Thoracic aorta (tissue), 2 donors: ENCODE data around the gene ADAMTS17. TPM values are rescaled to one million over a fixed set of nuclear protein-coding genes. Genes with fewer than 3 reads are reported as not detected.

ENCODE experiments used
- ATAC-seq: fragments of 150-250 bp; one replicate; pipeline ENCODE4 v1.8.0; 2017; ENCODE audit warnings: low read depth; ENCODE audit not compliant: insufficient number of reproducible peaks, low FRiP score
- DNase-seq: peaks from one replicate; pipeline ENCODE4 v3.0.0-alpha.2; 2020; ENCODE audit warnings: low spot score
- H3K27ac ChIP-seq, 2 donors: fragments of 200-600 bp; sonication (generic); 1 replicate in 1 of 2; 2 replicates in 1 of 2; pipeline ENCODE4 v1.5.1; 2016; ENCODE audit warnings: mild to moderate bottlenecking in 2 of 2, moderate library complexity in 2 of 2
- H3K27me3 ChIP-seq: fragments of 200-600 bp; sonication (generic); replicated peaks from 2 replicates; pipeline ENCODE4 v1.6.0; 2016; ENCODE audit warnings: mild to moderate bottlenecking; ENCODE audit not compliant: insufficient read depth
- H3K36me3 ChIP-seq: fragments of 200-600 bp; sonication (generic); one replicate; pipeline ENCODE4 v1.5.1; 2016
- H3K4me1 ChIP-seq, 2 donors: fragments of 200-600 bp; sonication (generic); 1 replicate in 1 of 2; 2 replicates in 1 of 2; pipeline versions ENCODE4 v1.5.1 to v1.6.0; 2016; ENCODE audit warnings: low read depth in 2 of 2, mild to moderate bottlenecking in 1 of 2; ENCODE audit not compliant: control insufficient read depth in 1 of 2
- H3K4me3 ChIP-seq: fragments of 200-600 bp; sonication (generic); 2 replicates; pipeline ENCODE4 v1.5.1; 2016; ENCODE audit warnings: mild to moderate bottlenecking
- H3K9me3 ChIP-seq: fragments of 200-600 bp; sonication (generic); 2 replicates; pipeline ENCODE4 v1.5.1; 2016
- total RNA-seq, 2 donors: library from RNA; depleted of rRNA; stranded (reverse); fragments of >200 nt; gene quantifications; one replicate each; pipeline versions ENCODE4 v1.1.0 to v1.2.3, GENCODE V29; 2016
- TF ChIP-seq, protein P1 (sequence below): fragments of 200-600 bp; sonication (generic); IDR thresholded peaks from one replicate; pipeline ENCODE4 v1.5.1; 2019; ENCODE audit warnings: antibody characterized with exemption

The ADAMTS17 gene
- total RNA-seq, 2 donors from 2014 or later: 2.8 to 8.1 TPM

DNA sequence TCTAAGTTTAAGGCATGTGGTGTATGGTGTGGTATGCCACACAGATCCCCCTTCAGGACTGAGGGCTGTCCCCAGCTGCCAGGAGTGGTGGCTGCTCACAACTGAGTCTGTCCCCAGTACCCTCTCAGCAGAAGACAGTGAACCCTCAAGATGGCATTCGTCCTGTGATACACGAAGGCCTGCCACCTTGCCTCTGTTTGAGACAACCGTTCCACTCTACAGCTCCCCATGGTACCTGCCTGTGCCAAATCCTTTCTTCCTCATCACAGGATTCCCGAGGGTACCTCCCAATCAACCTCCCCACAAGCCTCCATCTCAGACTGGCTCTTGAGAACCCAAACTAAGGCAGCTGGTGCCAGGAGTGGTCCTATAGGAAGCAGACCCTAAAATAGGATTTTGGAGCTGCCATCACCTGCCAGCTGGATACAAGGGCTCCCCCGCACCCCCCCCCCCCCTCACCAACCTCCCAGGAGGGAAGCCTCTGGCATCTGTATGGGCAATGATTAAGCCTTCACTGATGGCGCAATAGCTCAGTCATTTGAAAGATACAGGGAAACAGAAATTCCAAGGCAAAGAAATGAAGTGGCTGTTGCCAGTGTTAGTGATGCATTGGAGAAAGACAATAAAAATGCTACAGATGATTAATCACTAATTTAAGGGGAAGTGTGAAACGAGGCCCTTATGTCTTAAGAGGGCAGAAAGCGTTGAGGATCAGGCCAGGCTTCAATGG, 378.5 kb downstream of the ADAMTS17 start:
- ATAC-seq (no peak), DNase-seq (no peak)
- Histone ChIP-seq H3K4me1 (peaks cover 3 to 14% of the 10 kb centered on the region in 2 donors), H3K4me3 (no peak overlapping the region), H3K36me3 (no peaks in the 10 kb centered on the region), H3K27ac (no peak overlapping the region), H3K27me3 (no peaks in the 10 kb centered on the region), H3K9me3 (no peaks in the 10 kb centered on the region)
- TF ChIP-seq, protein P1, sequence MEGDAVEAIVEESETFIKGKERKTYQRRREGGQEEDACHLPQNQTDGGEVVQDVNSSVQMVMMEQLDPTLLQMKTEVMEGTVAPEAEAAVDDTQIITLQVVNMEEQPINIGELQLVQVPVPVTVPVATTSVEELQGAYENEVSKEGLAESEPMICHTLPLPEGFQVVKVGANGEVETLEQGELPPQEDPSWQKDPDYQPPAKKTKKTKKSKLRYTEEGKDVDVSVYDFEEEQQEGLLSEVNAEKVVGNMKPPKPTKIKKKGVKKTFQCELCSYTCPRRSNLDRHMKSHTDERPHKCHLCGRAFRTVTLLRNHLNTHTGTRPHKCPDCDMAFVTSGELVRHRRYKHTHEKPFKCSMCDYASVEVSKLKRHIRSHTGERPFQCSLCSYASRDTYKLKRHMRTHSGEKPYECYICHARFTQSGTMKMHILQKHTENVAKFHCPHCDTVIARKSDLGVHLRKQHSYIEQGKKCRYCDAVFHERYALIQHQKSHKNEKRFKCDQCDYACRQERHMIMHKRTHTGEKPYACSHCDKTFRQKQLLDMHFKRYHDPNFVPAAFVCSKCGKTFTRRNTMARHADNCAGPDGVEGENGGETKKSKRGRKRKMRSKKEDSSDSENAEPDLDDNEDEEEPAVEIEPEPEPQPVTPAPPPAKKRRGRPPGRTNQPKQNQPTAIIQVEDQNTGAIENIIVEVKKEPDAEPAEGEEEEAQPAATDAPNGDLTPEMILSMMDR: no peak

DNA sequence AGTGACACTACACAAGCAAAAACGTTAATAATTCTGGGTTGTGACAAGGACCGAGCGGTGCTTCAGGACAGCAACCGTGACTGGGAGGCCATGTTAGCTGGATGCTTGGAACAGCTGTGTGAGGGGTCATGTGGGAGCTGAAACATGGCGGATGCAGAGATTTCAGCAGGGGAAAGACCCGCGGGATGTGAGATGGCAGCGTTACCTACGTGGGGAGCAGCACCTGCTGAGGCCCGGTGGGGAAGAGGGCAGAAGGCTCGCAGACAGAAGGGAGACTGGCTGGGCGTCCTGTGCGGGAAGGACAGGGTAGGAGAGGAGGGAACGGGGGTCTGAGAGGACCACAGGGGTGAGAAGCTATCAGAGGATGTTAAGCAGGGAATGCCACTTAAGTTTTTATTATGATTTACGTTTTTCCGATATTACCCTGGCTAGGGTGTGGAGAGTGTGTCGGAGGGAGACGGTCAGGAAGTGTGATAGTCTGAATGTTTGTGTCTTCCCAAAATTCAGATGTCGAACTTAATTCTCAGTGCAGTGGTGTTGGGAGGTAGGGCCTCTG, 379.7 kb downstream of the ADAMTS17 start:
- ATAC-seq (no peak), DNase-seq (no peak)
- H3K9me3 ChIP-seq: no peaks in the 10 kb centered on the region
- H3K4me3 ChIP-seq: no peak overlapping the region
- no peaks in the 10 kb centered on the region for H3K27me3 ChIP-seq
- peaks cover 3 to 14% of the 10 kb centered on the region in 2 donors for H3K4me1 ChIP-seq
- H3K36me3 ChIP-seq: no peaks in the 10 kb centered on the region
- TF ChIP-seq, protein P1: no peak
- no peak overlapping the region for H3K27ac ChIP-seq

DNA sequence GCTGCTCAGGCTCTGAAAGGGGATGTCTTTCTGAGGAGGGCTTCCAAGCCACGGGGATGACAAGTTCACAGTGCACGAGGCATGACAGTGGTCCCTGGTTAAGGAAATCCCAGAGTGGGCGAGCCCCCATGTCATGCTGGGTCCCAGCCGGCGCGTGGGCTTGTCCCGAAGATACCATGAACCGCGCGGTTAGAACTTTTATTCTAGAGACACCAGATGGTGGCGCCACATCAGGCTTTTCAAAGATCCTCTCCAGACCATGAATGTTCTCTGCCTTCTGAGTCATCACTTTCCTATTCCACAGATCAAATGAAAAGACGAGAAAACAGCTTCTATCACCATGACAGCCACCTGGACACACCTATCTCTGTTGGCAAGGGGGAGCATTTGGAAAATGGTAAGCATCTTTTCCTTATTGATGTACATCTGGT, 380.7 kb downstream of the ADAMTS17 start:
- DNase-seq: no peak
- Histone ChIP-seq H3K9me3 (no peaks in the 10 kb centered on the region), H3K4me1 (peaks cover 3 to 14% of the 10 kb centered on the region in 2 donors), H3K36me3 (no peaks in the 10 kb centered on the region), H3K27ac (no peak overlapping the region), H3K4me3 (no peak overlapping the region), H3K27me3 (no peaks in the 10 kb centered on the region)
- ATAC-seq: no peak
- TF ChIP-seq, protein P1: no peak

DNA sequence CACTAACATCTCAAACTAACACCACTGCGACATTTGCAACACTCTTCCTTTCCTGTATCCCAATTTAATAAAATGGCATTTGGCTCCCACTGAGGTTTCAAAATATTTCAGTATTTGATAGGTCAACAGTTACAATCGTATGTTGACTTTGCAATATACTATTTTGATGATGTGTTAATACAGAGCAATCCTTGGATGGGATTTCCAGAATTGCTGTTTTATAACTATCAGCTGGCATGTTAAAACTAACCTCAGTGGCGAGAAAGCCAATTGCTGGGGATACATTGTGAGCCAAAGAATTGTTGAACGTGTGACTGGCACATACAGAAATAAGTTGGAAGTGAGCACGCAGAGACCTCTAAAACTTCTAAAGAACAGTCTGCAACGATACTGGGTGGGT, 382.4 kb downstream of the ADAMTS17 start:
- Histone ChIP-seq H3K27me3 (no peaks in the 10 kb centered on the region), H3K4me1 (peaks cover 3 to 14% of the 10 kb centered on the region in 2 donors), H3K36me3 (no peaks in the 10 kb centered on the region), H3K4me3 (no peak overlapping the region), H3K27ac (no peak overlapping the region), H3K9me3 (no peaks in the 10 kb centered on the region)
- DNase-seq (no peak), ATAC-seq (no peak)
- TF ChIP-seq, protein P1: no peak

DNA sequence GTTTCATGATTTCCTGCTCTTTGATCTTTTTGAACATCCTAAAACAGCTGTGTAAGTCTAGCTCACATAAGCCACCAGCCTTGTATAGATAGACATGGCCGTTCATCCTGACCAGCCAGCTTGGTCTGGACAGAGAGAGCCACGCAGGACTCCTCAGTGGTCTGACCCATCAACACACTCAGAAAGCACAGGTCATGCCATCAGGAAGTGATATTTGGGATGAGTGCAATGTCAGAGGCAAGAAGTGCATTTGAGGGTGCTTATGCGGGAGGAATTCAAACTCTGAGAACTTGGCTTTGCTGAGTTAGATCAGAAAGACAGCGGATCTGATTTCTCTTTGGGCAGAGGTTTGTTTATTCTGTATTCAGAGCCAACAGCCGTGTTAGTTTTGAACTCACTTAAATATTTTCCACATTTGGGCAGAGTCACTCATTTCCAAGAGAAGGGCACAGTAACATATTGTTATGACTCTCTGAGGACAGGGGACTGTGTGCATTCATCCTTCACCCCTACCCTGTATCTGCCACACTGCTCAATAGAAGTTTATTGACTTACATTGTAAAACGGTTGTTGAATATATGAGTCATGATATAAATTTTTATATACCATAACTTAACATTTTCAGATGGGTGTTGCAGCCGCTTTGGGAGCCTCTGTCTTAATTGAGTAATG, 383.2 kb downstream of the ADAMTS17 start:
- H3K4me3 ChIP-seq: no peak overlapping the region
- DNase-seq (no peak), ATAC-seq (no peak)
- no peaks in the 10 kb centered on the region for H3K27me3 ChIP-seq
- H3K4me1 ChIP-seq: peaks cover 3 to 14% of the 10 kb centered on the region in 2 donors
- TF ChIP-seq, protein P1: no peak
- H3K9me3 ChIP-seq: no peaks in the 10 kb centered on the region
- H3K36me3 ChIP-seq: no peaks in the 10 kb centered on the region
- no peak overlapping the region for H3K27ac ChIP-seq
